Omental fat pad (tissue), 4 donors: ENCODE data around the gene CLDND1. TPM values are rescaled to one million over a fixed set of nuclear protein-coding genes. Genes with fewer than 3 reads are reported as not detected.

ENCODE experiments used
- ATAC-seq: fragments of 150-250 bp; one replicate; pipeline ENCODE4 v1.9.1; 2016; ENCODE audit warnings: mild to moderate bottlenecking, moderate library complexity; ENCODE audit not compliant: low FRiP score
- DNase-seq: peaks from one replicate; pipeline ENCODE4 v3.0.0-alpha.2; 2019; ENCODE audit warnings: low spot score
- small RNA-seq: library from RNA; depleted of rRNA; stranded (forward); fragments of <200 nt; gene quantifications from one replicate; pipeline ENCODE3, GENCODE V24; 2016
- total RNA-seq, 4 donors: library from RNA; depleted of rRNA; stranded (reverse); fragments of >200 nt; gene quantifications; one replicate each; pipeline ENCODE4 v1.1.0, GENCODE V29; 2016
- TF ChIP-seq, protein P1 (sequence below), 3 donors: fragments of 450-650 bp; IDR thresholded peaks; one replicate each; pipeline ENCODE4 v1.5.1; 2016 to 2017; ENCODE audit warnings: antibody characterized with exemption in 3 of 3, mild to moderate bottlenecking in 3 of 3, moderate library complexity in 2 of 3

CLDND1 gene
- total RNA-seq, 4 donors from 2014 or later, result 116 to 155 (median 139) TPM

DNA sequence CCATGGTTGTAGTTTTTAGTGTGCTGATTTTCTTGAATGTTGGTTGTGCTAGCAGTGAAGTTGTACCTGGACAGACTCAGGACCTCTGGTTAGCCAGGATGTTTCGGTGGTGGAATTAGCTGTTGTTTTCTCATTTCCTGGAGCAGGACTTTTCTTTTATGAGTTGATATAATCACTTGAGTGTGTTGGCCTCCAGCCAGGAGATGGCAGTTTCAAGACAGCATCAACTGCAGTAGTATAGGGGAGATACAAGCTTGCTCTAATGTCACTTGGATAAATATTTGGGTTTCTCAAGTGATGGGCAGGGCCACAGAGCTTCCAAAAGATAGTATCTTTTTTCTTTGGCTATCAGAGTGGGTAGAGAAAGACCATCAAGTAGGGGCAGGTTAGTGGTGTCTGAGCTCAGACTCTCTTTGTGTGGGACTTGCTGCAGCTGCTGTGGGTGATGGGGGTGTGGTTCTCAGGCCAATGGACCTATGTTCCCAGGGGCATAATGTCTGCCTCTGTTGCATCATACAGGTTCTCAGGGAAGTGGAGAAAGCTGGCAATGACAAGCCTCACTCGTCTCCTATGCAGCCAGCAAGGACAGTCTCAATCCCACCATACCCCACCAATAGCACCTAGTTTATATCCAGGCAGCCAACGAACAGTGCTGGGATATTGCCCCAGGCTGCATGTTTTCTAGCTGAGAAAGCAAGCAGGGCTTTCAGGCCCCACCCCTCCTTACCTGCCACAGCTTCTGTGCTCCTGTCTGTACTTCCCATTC is 39.8 kb downstream of the CLDND1 start:
- DNase-seq (no peak), ATAC-seq (no peak)
- TF ChIP-seq, protein P1, sequence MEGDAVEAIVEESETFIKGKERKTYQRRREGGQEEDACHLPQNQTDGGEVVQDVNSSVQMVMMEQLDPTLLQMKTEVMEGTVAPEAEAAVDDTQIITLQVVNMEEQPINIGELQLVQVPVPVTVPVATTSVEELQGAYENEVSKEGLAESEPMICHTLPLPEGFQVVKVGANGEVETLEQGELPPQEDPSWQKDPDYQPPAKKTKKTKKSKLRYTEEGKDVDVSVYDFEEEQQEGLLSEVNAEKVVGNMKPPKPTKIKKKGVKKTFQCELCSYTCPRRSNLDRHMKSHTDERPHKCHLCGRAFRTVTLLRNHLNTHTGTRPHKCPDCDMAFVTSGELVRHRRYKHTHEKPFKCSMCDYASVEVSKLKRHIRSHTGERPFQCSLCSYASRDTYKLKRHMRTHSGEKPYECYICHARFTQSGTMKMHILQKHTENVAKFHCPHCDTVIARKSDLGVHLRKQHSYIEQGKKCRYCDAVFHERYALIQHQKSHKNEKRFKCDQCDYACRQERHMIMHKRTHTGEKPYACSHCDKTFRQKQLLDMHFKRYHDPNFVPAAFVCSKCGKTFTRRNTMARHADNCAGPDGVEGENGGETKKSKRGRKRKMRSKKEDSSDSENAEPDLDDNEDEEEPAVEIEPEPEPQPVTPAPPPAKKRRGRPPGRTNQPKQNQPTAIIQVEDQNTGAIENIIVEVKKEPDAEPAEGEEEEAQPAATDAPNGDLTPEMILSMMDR (IDR thresholded peaks at IDR 0.05), result no peak

Small RNAs within 50 kb of the gene (small RNA-seq; reads per million reads assigned to genes)
- not detected for gene RPL38P4

Other genes with a start within 250 kb of the CLDND1 start
- not detected for gene OR5H2, start 240.4 kb downstream of the CLDND1 start, total RNA-seq
- not detected for gene OR5K4, start 169.0 kb downstream of the CLDND1 start, total RNA-seq
- not detected for gene OR5K3, start 132.2 kb downstream of the CLDND1 start, total RNA-seq
- not detected for gene OR5K1, start 59.7 kb downstream of the CLDND1 start, total RNA-seq
- not detected for gene OR5K2, start 25.2 kb downstream of the CLDND1 start, total RNA-seq
- gene GPR15, start 9.1 kb upstream of the CLDND1 start, total RNA-seq, result under 1 TPM in 1 of 4 donors, not detected in 3; 0.44 TPM
- 10 to 100 TPM; 10.6 to 27.7 (median 15.1) TPM for gene CPOX, start 70.7 kb upstream of the CLDND1 start, total RNA-seq
- 10 to 100 TPM in 3 of 4 donors, 1 to 10 TPM in 1; 8.5 to 19.4 (median 16.0) TPM for gene ST3GAL6, start 240.4 kb upstream of the CLDND1 start, total RNA-seq